GM21515 (cell line): ENCODE results near the gene SLC25A17.
"Not testable (repeated sequence)": the region's sequence is repeated elsewhere in the genome, so short reads cannot be mapped to it uniquely, and the experiment has no call there.

Experiments used
- ATAC-seq: cut with Tn5 transposase; IDR thresholded peaks from one replicate; pipeline ENCODE4 v1.9.1; 2021; ENCODE audit not compliant: unreplicated experiment

Gene SLC25A17

GRCh38 chr22:40818747-40819598, at the start of gene SLC25A17:
SLC25A17 (minus strand) TSS chr22:40819346; CDS start chr22:40819248, 98 bp downstream.
- peak; percentile 75 for ATAC-seq

GRCh38 chr22:40868379-40868778, 49.2 kb upstream of the SLC25A17 start:
- ATAC-seq = not testable (repeated sequence)

GRCh38 chr22:40867109-40867508, 48.0 kb upstream of the SLC25A17 start:
- ATAC-seq = no peak

GRCh38 chr22:40862537-40862936, 43.4 kb upstream of the SLC25A17 start:
- ATAC-seq = no peak

- no peak for ATAC-seq
Measured at GRCh38 chr22:40862013-40862412, 42.9 kb upstream of the SLC25A17 start, which contains the start of gene DNAJB7. DNAJB7 (minus strand) TSS chr22:40862113; CDS start chr22:40861994, 119 bp downstream.

GRCh38 chr22:40857309-40857855, 38.2 kb upstream of the SLC25A17 start:
- peak; percentile 6 for ATAC-seq

GRCh38 chr22:40856513-40857308, 37.6 kb upstream of the SLC25A17 start, which contains the start of the genes ST13 and XPNPEP3:
ST13 (minus strand) TSS chr22:40856639; CDS start chr22:40856540, 99 bp downstream.
XPNPEP3 (plus strand) TSS chr22:40857148; CDS start chr22:40857182, 34 bp downstream.
- peak; percentile 82 for ATAC-seq

GRCh38 chr22:40855979-40856512, 36.9 kb upstream of the SLC25A17 start:
- peak; percentile 18 for ATAC-seq

GRCh38 chr22:40855071-40855978, 36.2 kb upstream of the SLC25A17 start:
- ATAC-seq = no peak

GRCh38 chr22:40853961-40854360, 34.8 kb upstream of the SLC25A17 start:
- no peak for ATAC-seq

- ATAC-seq = no peak
Measured at GRCh38 chr22:40853333-40853732, 34.2 kb upstream of the SLC25A17 start.

- ATAC-seq = not testable (repeated sequence)
Measured at GRCh38 chr22:40845816-40846215, 26.7 kb upstream of the SLC25A17 start.

GRCh38 chr22:40844951-40845350, 25.8 kb upstream of the SLC25A17 start:
- no peak for ATAC-seq

GRCh38 chr22:40838486-40838885, 19.3 kb upstream of the SLC25A17 start:
- ATAC-seq = no peak

- no peak for ATAC-seq
Measured at GRCh38 chr22:40834619-40835018, 15.5 kb upstream of the SLC25A17 start.

- ATAC-seq = no peak
Measured at GRCh38 chr22:40829131-40829530, 10.0 kb upstream of the SLC25A17 start.

GRCh38 chr22:40826984-40827741, 8.0 kb upstream of the SLC25A17 start:
- ATAC-seq = no peak

GRCh38 chr22:40826292-40826691, 7.1 kb upstream of the SLC25A17 start:
- ATAC-seq = not testable (repeated sequence)

GRCh38 chr22:40823426-40823825, 4.3 kb upstream of the SLC25A17 start:
- ATAC-seq = no peak
